Caco-2 (cell line): Measurements from ENCODE around the gene KIF25. TPM values are rescaled to one million over a fixed set of nuclear protein-coding genes. Genes with fewer than 3 reads are reported as not detected.

Source experiments
- BruUV-seq: library from RNA; stranded (reverse); fragments of 400-500 nt; replicated peaks from 2 replicates; lab custom pipeline; 2021; lab: Mats Ljungman, UMichigan
- CTCF ChIA-PET: fragments of 300-600 bp; sonication (Branson Sonifier 250); formaldehyde crosslinking; loops from one replicate; lab custom pipeline; 2022; ENCODE audit warnings: antibody characterized with exemption; lab: Charles Lee
- POLR2A ChIA-PET: fragments of 300-600 bp; sonication (Branson Sonifier 250); formaldehyde crosslinking; loops from one replicate; lab custom pipeline; 2022; ENCODE audit warnings: antibody characterized with exemption; lab: Charles Lee
- DNase-seq, 2 experiments: peaks; one replicate each; pipeline versions ENCODE4 v3.0.0 to v3.0.0-alpha.2; 2020 to 2022
- H3K27me3 ChIP-seq: replicated peaks from 2 replicates; pipeline ENCODE4 v1.6.0; 2011; ENCODE audit warnings: low read length; ENCODE audit not compliant: control insufficient read depth, insufficient read depth
- H3K36me3 ChIP-seq: 2 replicates; pipeline ENCODE4 v1.5.1; 2011; ENCODE audit warnings: low read length; ENCODE audit not compliant: control insufficient read depth, insufficient read depth
- H3K4me1 ChIP-seq: fragments of 250-450 bp; sonication (Bioruptor Pico); 2 replicates; pipeline ENCODE4 v1.5.1; 2020; ENCODE audit warnings: mild to moderate bottlenecking
- H3K4me3 ChIP-seq: 2 replicates; pipeline ENCODE4 v1.5.1; 2011; ENCODE audit warnings: low read depth, mild to moderate bottlenecking, control low read depth, low read length
- H3K9me3 ChIP-seq: fragments of 250-450 bp; sonication (Bioruptor Pico); 2 replicates; pipeline ENCODE4 v1.5.1; 2020; ENCODE audit warnings: mild to moderate bottlenecking, moderate library complexity
- H3K27ac Mint-ChIP-seq: one replicate; pipeline ENCODE4 v1.8.0; 2022; ENCODE audit warnings: mixed read lengths; ENCODE audit not compliant: unreplicated experiment
- H3K27me3 Mint-ChIP-seq: one replicate; pipeline ENCODE4 v1.8.0; 2022; ENCODE audit warnings: mixed read lengths; ENCODE audit not compliant: insufficient read depth, unreplicated experiment
- H3K36me3 Mint-ChIP-seq: one replicate; pipeline ENCODE4 v1.8.0; 2022; ENCODE audit warnings: mild to moderate bottlenecking, mixed read lengths; ENCODE audit not compliant: insufficient read depth, unreplicated experiment
- H3K4me1 Mint-ChIP-seq: one replicate; pipeline ENCODE4 v1.8.0; 2022; ENCODE audit warnings: low read depth, mixed read lengths; ENCODE audit not compliant: unreplicated experiment
- H3K4me3 Mint-ChIP-seq: one replicate; pipeline ENCODE4 v1.8.0; 2022; ENCODE audit warnings: mild to moderate bottlenecking, moderate library complexity, mixed read lengths; ENCODE audit not compliant: unreplicated experiment
- H3K9me3 Mint-ChIP-seq: one replicate; pipeline ENCODE4 v1.8.0; 2022; ENCODE audit warnings: mixed read lengths; ENCODE audit not compliant: unreplicated experiment
- CTCF ChIP-seq, 2 experiments: fragments of 200-600 bp in 1 of 2; IDR thresholded peaks; 1 replicate in 1 of 2; 2 replicates in 1 of 2; pipeline versions ENCODE4 v1.5.1 to v1.8.0; 2011 to 2022; ENCODE audit warnings: antibody characterized with exemption in 1 of 2, control low read depth in 1 of 2, inconsistent platforms in 1 of 2, low read depth in 1 of 2, low read length in 1 of 2, mild to moderate bottlenecking in 1 of 2, moderate library complexity in 1 of 2; ENCODE audit not compliant: insufficient read depth in 1 of 2, severe bottlenecking in 1 of 2, unreplicated experiment in 1 of 2
- intact Hi-C: fragments of 100-400 bp; cut with micrococcal nuclease; formaldehyde crosslinking; loops from one replicate; pipeline ENCODE4 v1.10.0; 2022; ENCODE audit not compliant: unreplicated experiment
- total RNA-seq: library from RNA; stranded (reverse); gene quantifications from 2 replicates; pipeline ENCODE4 v1.2.3, GENCODE V29; 2022

KIF25 gene
- total RNA-seq, 1 experiment from 2014 or later, result not detected

GRCh38 chr6:168029459-168030217 is 32.2 kb downstream of the KIF25 start:
- Mint-ChIP-seq H3K27me3 (no peaks in the 10 kb centered on the region), H3K9me3 (no peaks in the 10 kb centered on the region), H3K27ac (no peak overlapping the region), H3K4me3 (no peak overlapping the region), H3K36me3 (no peaks in the 10 kb centered on the region), H3K4me1 (no peaks in the 10 kb centered on the region)
- Histone ChIP-seq H3K36me3 (no peaks in the 10 kb centered on the region), H3K27me3 (no peaks in the 10 kb centered on the region), H3K9me3 (no peaks in the 10 kb centered on the region), H3K4me1 (no peaks in the 10 kb centered on the region; the same call in 1 of the 2 replicates), H3K4me3 (no peak overlapping the region)
- DNase-seq, result no peak
- intact Hi-C loops, result no loop called here
- POLR2A ChIA-PET, result no interaction called here
- CTCF ChIA-PET, result no interaction called here
- no peak for TF ChIP-seq CTCF (IDR thresholded peaks at IDR 0.05; ENCODE audit: insufficient read depth in 1 of 2, low read depth in 1 of 2, low read length in 1 of 2, severe bottlenecking in 1 of 2, unreplicated experiment in 1 of 2)
- BruUV-seq, result no TSS peak

- 0 out of 2 replicates have a peak, but pooled peaks cover 4% of the 10 kb centered on the region for H3K4me1 ChIP-seq
- H3K4me1 Mint-ChIP-seq, result no peaks in the 10 kb centered on the region
- no peak for TF ChIP-seq CTCF (IDR thresholded peaks at IDR 0.05; ENCODE audit: insufficient read depth in 1 of 2, low read depth in 1 of 2, low read length in 1 of 2, severe bottlenecking in 1 of 2, unreplicated experiment in 1 of 2)
- no peaks in the 10 kb centered on the region for H3K36me3 Mint-ChIP-seq
- no peaks in the 10 kb centered on the region for H3K9me3 ChIP-seq
- H3K9me3 Mint-ChIP-seq, result no peaks in the 10 kb centered on the region
- ChIA-PET POLR2A (no interaction called here), CTCF (no interaction called here)
- H3K4me3 Mint-ChIP-seq, result no peak overlapping the region
- H3K27me3 Mint-ChIP-seq, result no peaks in the 10 kb centered on the region
- DNase-seq, result no peak
- H3K36me3 ChIP-seq, result no peaks in the 10 kb centered on the region
- intact Hi-C loops, result no loop called here
- no peaks in the 10 kb centered on the region for H3K27me3 ChIP-seq
- no TSS peak for BruUV-seq
- H3K4me3 ChIP-seq, result no peak overlapping the region
- H3K27ac Mint-ChIP-seq, result no peak overlapping the region
Observed at GRCh38 chr6:168030218-168030746, 32.8 kb downstream of the KIF25 start.

GRCh38 chr6:168030908-168031307 is 33.4 kb downstream of the KIF25 start:
- H3K27ac Mint-ChIP-seq, result no peak overlapping the region
- Histone ChIP-seq H3K27me3 (no peaks in the 10 kb centered on the region), H3K4me3 (no peak overlapping the region), H3K4me1 (0 out of 2 replicates have a peak, but pooled peaks cover 4% of the 10 kb centered on the region), H3K36me3 (no peaks in the 10 kb centered on the region), H3K9me3 (no peaks in the 10 kb centered on the region)
- no TSS peak for BruUV-seq
- POLR2A ChIA-PET, result no interaction called here
- DNase-seq, result no peak
- H3K27me3 Mint-ChIP-seq, result no peaks in the 10 kb centered on the region
- H3K36me3 Mint-ChIP-seq, result no peaks in the 10 kb centered on the region
- H3K4me3 Mint-ChIP-seq, result no peak overlapping the region
- TF ChIP-seq CTCF (IDR thresholded peaks at IDR 0.05; ENCODE audit: insufficient read depth in 1 of 2, low read depth in 1 of 2, low read length in 1 of 2, severe bottlenecking in 1 of 2, unreplicated experiment in 1 of 2), result no peak
- CTCF ChIA-PET, result no interaction called here
- no peaks in the 10 kb centered on the region for H3K4me1 Mint-ChIP-seq
- intact Hi-C loops, result no loop called here
- no peaks in the 10 kb centered on the region for H3K9me3 Mint-ChIP-seq
